Stimulated activated CD8-positive, alpha-beta memory T cell treated with anti-CD3 and anti-CD28 coated beads, Interleukin-12 subunit alpha, Interleukin-12 subunit beta, amount 100 ng/mL, for 24 hours (primary cell): Measurements from ENCODE around the gene C14orf93.

Experiments
- DNase-seq: peaks from one replicate; pipeline ENCODE4 v3.0.0-alpha.2; 2020; ENCODE audit errors: extremely low read depth

The C14orf93 gene

GRCh38 chr14:22994762-22995275 lies 15.1 kb downstream of the C14orf93 start:
- no peak for DNase-seq

GRCh38 chr14:22993517-22993916 lies 16.4 kb downstream of the C14orf93 start:
- no peak for DNase-seq

GRCh38 chr14:22991852-22992251 lies 18.1 kb downstream of the C14orf93 start:
- DNase-seq, result no peak

- no peak for DNase-seq
Measured at GRCh38 chr14:22987291-22987690, 22.7 kb downstream of the C14orf93 start.

- peak; percentile 74 for DNase-seq
Measured at GRCh38 chr14:22986508-22987054, 23.4 kb downstream of the C14orf93 start.

- DNase-seq, result no peak
Measured at GRCh38 chr14:22985894-22986507, 23.9 kb downstream of the C14orf93 start.

GRCh38 chr14:22984959-22985658 lies 24.8 kb downstream of the C14orf93 start:
- no peak for DNase-seq

GRCh38 chr14:22982477-22983245 lies 27.3 kb downstream of the C14orf93 start, which contains the start of gene AJUBA:
TSS of gene AJUBA (minus strand) at chr14:22982551. CDS start at chr14:22982266, 285 bp downstream.
- peak; percentile 52 for DNase-seq

GRCh38 chr14:22981876-22982476 lies 28.0 kb downstream of the C14orf93 start:
- DNase-seq, result no peak

GRCh38 chr14:22981090-22981875 lies 28.7 kb downstream of the C14orf93 start:
- DNase-seq, result no peak

- no peak for DNase-seq
Measured at GRCh38 chr14:22980672-22981089, 29.3 kb downstream of the C14orf93 start.

- DNase-seq, result no peak
Measured at GRCh38 chr14:22979748-22980392, 30.1 kb downstream of the C14orf93 start.

- DNase-seq, result no peak
Measured at GRCh38 chr14:22978981-22979671, 30.8 kb downstream of the C14orf93 start.

- DNase-seq, result no peak
Measured at GRCh38 chr14:22978487-22978837, 31.5 kb downstream of the C14orf93 start.

- no peak for DNase-seq
Measured at GRCh38 chr14:22977684-22978486, 32.1 kb downstream of the C14orf93 start.

- DNase-seq, result no peak
Measured at GRCh38 chr14:22977434-22977683, 32.6 kb downstream of the C14orf93 start.

- DNase-seq, result no peak
Measured at GRCh38 chr14:22976620-22977433, 33.1 kb downstream of the C14orf93 start.

- DNase-seq, result no peak
Measured at GRCh38 chr14:22974530-22975313, 35.2 kb downstream of the C14orf93 start.
